Endothelial cell of umbilical vein (primary cell): ENCODE data around the gene MGST2. TPM values are rescaled to one million over a fixed set of nuclear protein-coding genes. Genes with fewer than 3 reads are reported as not detected.

Experiments used
- BruUV-seq: library from RNA; stranded (reverse); fragments of 400-500 nt; replicated peaks from 2 replicates; lab custom pipeline; 2021; lab: Mats Ljungman, UMichigan
- CTCF ChIA-PET: fragments of 300-600, 350-600 bp; sonication (Branson Sonifier 250); formaldehyde crosslinking; loops from one replicate; lab custom pipeline; 2021; ENCODE audit warnings: antibody characterized with exemption, inconsistent platforms; lab: Charles Lee
- POLR2A ChIA-PET: fragments of 300-600, 350-600 bp; sonication (Branson Sonifier 250); formaldehyde crosslinking; loops from one replicate; lab custom pipeline; 2021; ENCODE audit warnings: antibody characterized with exemption, inconsistent platforms; lab: Charles Lee
- DNase-seq: peaks from one replicate; pipeline ENCODE4 v3.0.0-alpha.2; 2011; ENCODE audit warnings: low read depth, low spot score
- FAIRE-seq: peaks from 2 replicates; lab custom pipeline; 2011; peaks lifted over from hg19 to GRCh38; lab: Jason Lieb, UNC
- H2AFZ ChIP-seq: 2 replicates; pipeline ENCODE4 v1.6.0; 2012; ENCODE audit warnings: low read depth, low read length, control low read depth, inconsistent platforms
- H3K27ac ChIP-seq: 2 replicates; pipeline ENCODE4 v1.5.1; 2011; ENCODE audit warnings: low read depth, mild to moderate bottlenecking, control low read depth, low read length, moderate library complexity; ENCODE audit not compliant: insufficient read depth
- H3K27me3 ChIP-seq, 2 experiments: 2 replicates each; pipeline versions ENCODE4 v1.6.0 to v1.6.1; 2011; ENCODE audit warnings: low read length in 2 of 2, mixed read lengths in 1 of 2; ENCODE audit not compliant: control insufficient read depth in 2 of 2, insufficient read depth in 2 of 2
- H3K36me3 ChIP-seq, 2 experiments: 2 replicates in 1 of 2; 3 replicates in 1 of 2; pipeline ENCODE4 v1.5.1; 2011; ENCODE audit warnings: low read length in 2 of 2, mild to moderate bottlenecking in 1 of 2, moderate library complexity in 1 of 2; ENCODE audit not compliant: control insufficient read depth in 2 of 2, insufficient read depth in 2 of 2; ENCODE audit errors: extremely low read depth in 1 of 2
- H3K4me1 ChIP-seq: 3 replicates; pipeline ENCODE4 v1.5.1; 2011; ENCODE audit warnings: mild to moderate bottlenecking, low read length; ENCODE audit not compliant: control insufficient read depth, insufficient read depth; ENCODE audit errors: extremely low read depth
- H3K4me2 ChIP-seq: 2 replicates; pipeline ENCODE4 v1.6.1; 2011; ENCODE audit warnings: low read length, control low read depth, mixed read lengths; ENCODE audit not compliant: insufficient read depth
- H3K4me3 ChIP-seq, 3 experiments: fragments of 200-600 bp in 1 of 3; sonication (generic), shearing (Covaris generic) in 1 of 3; replicated peaks in 1 of 3; 2 replicates each; pipeline ENCODE4 v1.5.1; 2011 to 2016; ENCODE audit warnings: control low read depth in 3 of 3, low read length in 3 of 3, mild to moderate bottlenecking in 2 of 3, inconsistent platforms in 1 of 3, low read depth in 1 of 3, moderate library complexity in 1 of 3; ENCODE audit not compliant: insufficient read depth in 1 of 3
- H3K79me2 ChIP-seq: 2 replicates; pipeline ENCODE4 v1.6.0; 2012; ENCODE audit warnings: low read length, inconsistent platforms; ENCODE audit not compliant: control insufficient read depth, insufficient read depth
- H3K9ac ChIP-seq: replicated peaks from 2 replicates; pipeline ENCODE3; 2011; ENCODE audit warnings: low read length, control low read depth; ENCODE audit not compliant: insufficient read depth; ENCODE audit errors: extremely low read depth
- H3K9me1 ChIP-seq: replicated peaks from 3 replicates; pipeline ENCODE4 v1.6.0; 2011; ENCODE audit warnings: mild to moderate bottlenecking, low read length; ENCODE audit not compliant: control insufficient read depth, insufficient read depth; ENCODE audit errors: extremely low read depth
- H3K9me3 ChIP-seq: replicated peaks from 2 replicates; pipeline ENCODE4 v1.5.1; 2012; ENCODE audit warnings: low read length, inconsistent platforms; ENCODE audit not compliant: control insufficient read depth, insufficient read depth
- H4K20me1 ChIP-seq: replicated peaks from 2 replicates; pipeline ENCODE3; 2011; ENCODE audit warnings: mild to moderate bottlenecking, low read length; ENCODE audit not compliant: control insufficient read depth, insufficient read depth; ENCODE audit errors: extremely low read depth
- CTCF ChIP-seq, 2 donors: IDR thresholded peaks; 1 replicate in 1 of 2; 2 replicates in 1 of 2; pipeline ENCODE4 v1.5.1; 2011; ENCODE audit warnings: low read length in 2 of 2, mild to moderate bottlenecking in 2 of 2, moderate library complexity in 2 of 2, control low read depth in 1 of 2, inconsistent platforms in 1 of 2, low read depth in 1 of 2; ENCODE audit not compliant: insufficient read depth in 1 of 2; ENCODE audit errors: extremely low read depth in 1 of 2
- EZH2 ChIP-seq: IDR thresholded peaks from 2 replicates; pipeline ENCODE4 v1.6.1; 2012; ENCODE audit warnings: borderline replicate concordance, low read depth, mild to moderate bottlenecking, moderate library complexity, low read length, inconsistent platforms; ENCODE audit not compliant: severe bottlenecking
- FOS ChIP-seq: IDR thresholded peaks from 2 replicates; pipeline ENCODE4 v1.6.1; 2011; ENCODE audit warnings: mild to moderate bottlenecking, low read length, moderate library complexity, borderline replicate concordance; ENCODE audit not compliant: insufficient read depth
- GATA2 ChIP-seq: IDR thresholded peaks from 2 replicates; pipeline ENCODE4 v1.7.0; 2011; ENCODE audit warnings: low read depth, mild to moderate bottlenecking, moderate library complexity, mixed read lengths, low read length; ENCODE audit not compliant: insufficient read length, insufficient read depth
- JUN ChIP-seq: IDR thresholded peaks from 2 replicates; pipeline ENCODE4 v1.6.1; 2011; ENCODE audit warnings: borderline replicate concordance, low read depth; ENCODE audit not compliant: insufficient read length, insufficient read depth
- MAX ChIP-seq: IDR thresholded peaks from 2 replicates; pipeline ENCODE4 v1.6.1; 2011; ENCODE audit not compliant: insufficient read depth, insufficient read length
- MYC ChIP-seq: IDR thresholded peaks from one replicate; pipeline ENCODE4 v1.6.1; 2011; ENCODE audit warnings: mild to moderate bottlenecking, low read depth, low read length
- POLR2A ChIP-seq: IDR thresholded peaks from 2 replicates; pipeline ENCODE4 v1.6.1; 2012; ENCODE audit warnings: low read depth, mild to moderate bottlenecking, control low read depth, low read length
- POLR2AphosphoS5 ChIP-seq: IDR thresholded peaks from 2 replicates; pipeline ENCODE4 v1.6.1; 2012; ENCODE audit warnings: low read depth, mild to moderate bottlenecking, control low read depth, low read length, moderate library complexity; ENCODE audit not compliant: insufficient read depth
- dilution Hi-C: fragments of 300-500 bp; cut with MboI; formaldehyde crosslinking; loops from one replicate; pipeline ENCODE4 v1.15.0; 2019; ENCODE audit warnings: low sequenced_read_pairs; ENCODE audit not compliant: extremely low pct_ligation_motif_present
- intact Hi-C: fragments of 100-400 bp; cut with micrococcal nuclease; formaldehyde crosslinking; loops from one replicate; pipeline ENCODE4 v1.10.0; 2022
- polyA plus RNA-seq, 4 experiments: library from polyadenylated mRNA; depleted of rRNA in 3 of 4; stranded (reverse) in 3 of 4; unstranded in 1 of 4; fragments of >200 nt; gene quantifications; 2 replicates each; pipeline versions ENCODE4 v1.2.1 to v1.2.3, GENCODE V29; 2011 to 2012; ENCODE audit warnings: missing spikeins in 1 of 4
- total RNA-seq: library from RNA; stranded (reverse); gene quantifications from 2 replicates; pipeline ENCODE4 v1.2.3, GENCODE V29; 2021

Gene MGST2
- total and polyA plus RNA-seq, 2 donors (not counting 3 experiments of a cell fraction or from before 2014, with no cell fraction given) = 64.3 to 78.9 TPM

GRCh38 chr4:139684351-139684750 is 18.7 kb downstream of the MGST2 start:
- FAIRE-seq (no peak), DNase-seq (no peak)
- no peak overlapping the region for H3K4me3 ChIP-seq
- H3K36me3 ChIP-seq = peaks cover 0 to 3% of the 10 kb centered on the region in 2 experiments
- no peaks in the 10 kb centered on the region for H3K79me2 ChIP-seq
- no TSS peak for BruUV-seq
- H3K27me3 ChIP-seq = no peaks in the 10 kb centered on the region
- no peak for TF ChIP-seq MAX
- no peak for TF ChIP-seq FOS
- no peak for TF ChIP-seq POLR2AphosphoS5
- TF ChIP-seq GATA2 = no peak
- no peak for TF ChIP-seq CTCF (IDR thresholded peaks at IDR 0.05; ENCODE audit: extremely low read depth in 1 of 2, insufficient read depth in 1 of 2, low read depth in 1 of 2, low read length in 2 of 2)
- no peak for TF ChIP-seq EZH2
- no peak for TF ChIP-seq JUN
- no peak for TF ChIP-seq POLR2A
- no peak for TF ChIP-seq MYC
- H2AFZ ChIP-seq = no peak overlapping the region
- H4K20me1 ChIP-seq = no peaks in the 10 kb centered on the region
- H3K4me2 ChIP-seq = no peak overlapping the region
- intact Hi-C loops = no loop called here
- ChIA-PET CTCF (interaction anchor here (1.0 to 1.3 kb wide), 2 partner anchors 18 to 21 kb away, joined by 3 read pairs; partner anchors contain the start of gene MGST2), POLR2A (no interaction called here)
- H3K9me1 ChIP-seq = no peaks in the 10 kb centered on the region
- H3K27ac ChIP-seq = no peak overlapping the region
- H3K4me1 ChIP-seq = no peaks in the 10 kb centered on the region
- H3K9ac ChIP-seq = no peak overlapping the region
- no peaks in the 10 kb centered on the region for H3K9me3 ChIP-seq
- dilution Hi-C loops = no loop called here
